ENCODE measurements around the gene STRAP.

The STRAP gene

DNA sequence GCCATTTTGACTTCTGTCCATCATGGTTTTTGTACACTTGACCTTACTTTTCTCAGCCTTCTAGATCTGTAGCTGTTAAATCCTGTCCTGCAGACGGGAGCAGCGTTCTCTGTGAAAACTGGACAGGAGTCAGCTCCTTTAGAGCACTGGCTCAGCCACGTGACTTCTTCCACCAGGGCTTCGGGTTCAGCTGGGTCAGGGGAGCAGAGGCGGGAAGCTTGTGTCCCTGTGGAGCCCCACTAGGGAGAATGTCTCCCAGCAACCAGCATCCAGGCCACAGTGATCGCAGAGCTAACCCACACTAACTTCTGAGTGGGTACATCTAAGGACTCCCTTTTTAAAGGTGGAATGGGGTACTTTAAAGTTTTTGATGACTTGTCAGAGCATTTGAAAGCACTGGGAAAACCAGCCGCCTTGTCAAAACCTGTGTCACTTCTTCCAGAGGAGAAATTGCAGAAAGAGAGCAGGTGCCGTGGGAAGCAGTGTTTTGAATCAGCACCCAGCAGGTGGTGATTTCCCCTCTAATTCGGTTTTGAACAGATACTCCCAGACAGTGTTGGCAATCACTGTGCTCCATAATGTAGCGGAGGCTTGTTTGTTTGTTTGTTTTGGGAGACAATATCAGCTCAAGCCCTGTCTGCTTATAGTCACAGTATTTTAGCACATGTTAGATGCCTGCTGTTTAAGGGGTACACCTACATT, 46.8 kb downstream of the STRAP start:
- in situ Hi-C loops (cut with MboI; ENCODE audit: low sequenced_read_pairs, unreplicated experiment) = no loop called here
- peak; percentile 40 for DNase-seq (ENCODE audit: low spot score)
- TF ChIP-seq, protein P1, sequence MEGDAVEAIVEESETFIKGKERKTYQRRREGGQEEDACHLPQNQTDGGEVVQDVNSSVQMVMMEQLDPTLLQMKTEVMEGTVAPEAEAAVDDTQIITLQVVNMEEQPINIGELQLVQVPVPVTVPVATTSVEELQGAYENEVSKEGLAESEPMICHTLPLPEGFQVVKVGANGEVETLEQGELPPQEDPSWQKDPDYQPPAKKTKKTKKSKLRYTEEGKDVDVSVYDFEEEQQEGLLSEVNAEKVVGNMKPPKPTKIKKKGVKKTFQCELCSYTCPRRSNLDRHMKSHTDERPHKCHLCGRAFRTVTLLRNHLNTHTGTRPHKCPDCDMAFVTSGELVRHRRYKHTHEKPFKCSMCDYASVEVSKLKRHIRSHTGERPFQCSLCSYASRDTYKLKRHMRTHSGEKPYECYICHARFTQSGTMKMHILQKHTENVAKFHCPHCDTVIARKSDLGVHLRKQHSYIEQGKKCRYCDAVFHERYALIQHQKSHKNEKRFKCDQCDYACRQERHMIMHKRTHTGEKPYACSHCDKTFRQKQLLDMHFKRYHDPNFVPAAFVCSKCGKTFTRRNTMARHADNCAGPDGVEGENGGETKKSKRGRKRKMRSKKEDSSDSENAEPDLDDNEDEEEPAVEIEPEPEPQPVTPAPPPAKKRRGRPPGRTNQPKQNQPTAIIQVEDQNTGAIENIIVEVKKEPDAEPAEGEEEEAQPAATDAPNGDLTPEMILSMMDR (IDR thresholded peaks at IDR 0.05; ENCODE audit: borderline replicate concordance, control extremely low read depth, extremely low read depth, insufficient read depth, missing control alignments) = no peak

DNA sequence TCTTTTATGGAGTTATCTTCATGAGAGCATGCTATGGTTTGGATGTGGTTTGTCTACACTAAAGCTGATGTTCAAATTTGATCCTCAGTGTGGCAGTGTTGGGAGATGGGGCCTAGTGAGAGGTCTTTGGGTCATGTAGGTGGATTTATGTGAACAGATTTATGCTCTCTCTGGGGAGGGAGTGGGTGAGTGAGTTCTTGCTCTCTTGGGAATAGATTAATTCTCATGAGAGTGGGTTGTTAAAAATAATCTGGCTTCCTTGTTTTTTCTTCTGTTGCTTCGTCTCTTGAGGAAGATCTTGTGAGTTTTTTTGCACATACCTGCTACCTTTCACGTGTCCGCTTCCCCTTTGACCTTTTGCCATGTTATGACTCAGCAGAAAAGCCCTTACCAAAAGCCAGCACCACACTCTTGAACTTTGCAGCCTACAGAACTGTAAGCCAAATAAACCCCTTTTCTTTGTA, 49.4 kb downstream of the STRAP start:
- TF ChIP-seq, protein P1 (IDR thresholded peaks at IDR 0.05; ENCODE audit: borderline replicate concordance, control extremely low read depth, extremely low read depth, insufficient read depth, missing control alignments) = no peak
- in situ Hi-C loops (cut with MboI; ENCODE audit: low sequenced_read_pairs, unreplicated experiment) = no loop called here
- no peak for DNase-seq (ENCODE audit: low spot score)

DNA sequence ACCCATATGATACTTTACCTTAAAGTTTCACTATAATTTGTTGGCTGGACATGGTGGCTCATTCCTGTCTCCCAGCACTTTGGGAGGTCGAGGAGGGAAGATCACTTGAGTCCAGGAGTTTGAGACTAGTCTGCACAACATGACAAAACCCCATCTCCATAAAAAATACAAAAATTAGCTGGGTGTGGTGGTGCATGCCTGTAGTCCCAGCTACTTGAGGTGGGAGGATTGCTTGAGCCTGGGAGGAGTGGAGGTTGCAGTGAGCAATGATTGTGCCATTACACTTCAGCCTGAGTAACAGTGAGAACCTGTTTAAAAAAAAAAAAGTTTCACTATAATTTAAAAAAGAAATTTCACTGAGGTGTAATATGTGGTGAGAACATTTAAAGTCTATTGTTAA, 50.1 kb downstream of the STRAP start:
- no peak for DNase-seq (ENCODE audit: low spot score)
- in situ Hi-C loops (cut with MboI; ENCODE audit: low sequenced_read_pairs, unreplicated experiment) = no loop called here
- TF ChIP-seq, protein P1 (IDR thresholded peaks at IDR 0.05; ENCODE audit: borderline replicate concordance, control extremely low read depth, extremely low read depth, insufficient read depth, missing control alignments) = no peak

DNA sequence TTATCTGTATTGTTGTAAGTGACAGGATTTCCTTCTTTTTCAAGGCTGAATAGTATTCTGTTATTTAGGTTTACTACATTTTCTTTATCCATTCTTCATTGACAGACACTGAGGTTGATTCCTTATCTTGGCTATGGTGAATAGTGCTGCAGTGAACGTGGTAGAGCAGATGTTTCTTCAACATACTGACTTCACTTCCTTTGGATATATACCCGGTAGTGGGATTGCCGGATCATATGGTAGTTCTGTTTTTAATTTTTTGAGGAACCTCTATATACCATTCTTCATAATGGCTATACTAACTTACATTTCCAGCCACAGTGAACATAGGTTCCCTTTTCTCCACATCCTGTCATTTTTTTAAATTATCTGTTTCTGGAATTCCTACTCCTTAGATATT, 50.8 kb downstream of the STRAP start:
- DNase-seq (ENCODE audit: low spot score) = no peak
- TF ChIP-seq, protein P1 (IDR thresholded peaks at IDR 0.05; ENCODE audit: borderline replicate concordance, control extremely low read depth, extremely low read depth, insufficient read depth, missing control alignments) = no peak
- in situ Hi-C loops (cut with MboI; ENCODE audit: low sequenced_read_pairs, unreplicated experiment) = no loop called here

DNA sequence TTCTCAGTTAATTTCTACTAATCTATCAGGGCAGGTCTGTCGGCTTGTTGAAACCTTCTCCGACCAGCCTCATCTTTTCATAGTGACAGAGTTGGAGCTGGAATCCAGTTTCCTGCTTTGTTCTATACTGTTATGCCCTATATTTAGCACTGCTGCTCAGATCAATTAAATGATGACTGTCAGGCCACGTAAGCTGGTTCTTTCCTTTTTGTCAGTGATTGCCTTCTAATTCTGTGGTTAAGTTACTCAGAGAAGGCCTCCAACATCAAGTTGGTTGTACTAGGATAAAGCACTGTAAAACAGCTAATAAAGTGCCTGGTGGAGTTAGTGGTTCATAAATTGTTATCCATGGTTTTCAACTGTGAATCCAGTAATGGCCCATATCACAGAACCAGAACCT, 51.6 kb downstream of the STRAP start:
- TF ChIP-seq, protein P1 (IDR thresholded peaks at IDR 0.05; ENCODE audit: borderline replicate concordance, control extremely low read depth, extremely low read depth, insufficient read depth, missing control alignments) = no peak
- DNase-seq (ENCODE audit: low spot score) = no peak
- in situ Hi-C loops (cut with MboI; ENCODE audit: low sequenced_read_pairs, unreplicated experiment) = no loop called here

DNA sequence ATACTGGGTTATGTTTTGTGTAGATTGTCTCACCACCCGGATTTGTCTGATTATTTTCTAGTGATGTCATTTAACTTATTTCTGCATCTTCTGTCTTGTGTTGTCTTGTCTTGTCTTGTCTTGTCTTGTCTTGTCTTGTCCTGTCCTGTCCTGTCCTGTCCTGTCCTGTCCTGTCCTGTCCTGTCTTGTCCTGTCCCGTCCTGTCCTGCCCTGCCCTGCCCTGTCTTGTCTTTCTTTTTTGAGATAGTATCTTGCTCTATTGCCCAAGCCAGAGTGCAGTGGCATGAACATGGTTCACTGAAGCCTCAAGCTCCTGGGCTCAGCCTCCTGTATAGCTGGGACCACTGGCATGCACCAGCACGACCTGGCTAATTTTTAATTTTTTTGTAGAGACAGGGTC, 54.6 kb downstream of the STRAP start:
- TF ChIP-seq, protein P1 (IDR thresholded peaks at IDR 0.05; ENCODE audit: borderline replicate concordance, control extremely low read depth, extremely low read depth, insufficient read depth, missing control alignments) = no peak
- in situ Hi-C loops (cut with MboI; ENCODE audit: low sequenced_read_pairs, unreplicated experiment) = no loop called here
- no peak for DNase-seq (ENCODE audit: low spot score)
